ENCODE measurements around the gene RALGAPA2.

The RALGAPA2 gene

GRCh38 chr20:20366551-20366875, 345.9 kb downstream of the RALGAPA2 start:
- no peak overlapping the region for H3K4me2 ChIP-seq (ENCODE audit: low read length)
- H3K9ac ChIP-seq (ENCODE audit: low read length), result no peak overlapping the region
- no peaks in the 10 kb centered on the region for H4K20me1 ChIP-seq (ENCODE audit: insufficient read depth, low read length)
- no peak overlapping the region for H2AFZ ChIP-seq (ENCODE audit: low read length)
- TF ChIP-seq EZH2 (IDR thresholded peaks at IDR 0.05; ENCODE audit: borderline replicate concordance, low read length), result no peak
- no peak for TF ChIP-seq CTCF (IDR thresholded peaks at IDR 0.05; ENCODE audit: low read length)
- no peaks in the 10 kb centered on the region for H3K79me2 ChIP-seq (ENCODE audit: insufficient read depth, low read length)
- H3K4me3 ChIP-seq (ENCODE audit: low read depth, low read length, poor library complexity, severe bottlenecking), result no peak overlapping the region
- H3K27ac ChIP-seq (ENCODE audit: low read depth, low read length, poor library complexity, severe bottlenecking), result no peak overlapping the region
- no peaks in the 10 kb centered on the region for H3K9me2 ChIP-seq (ENCODE audit: low read depth, low read length)
- H3K36me3 ChIP-seq (ENCODE audit: insufficient read depth, low read length), result no peaks in the 10 kb centered on the region
- H3F3A ChIP-seq (ENCODE audit: insufficient read depth, low read length), result no peaks in the 10 kb centered on the region
- no peaks in the 10 kb centered on the region for H3K27me3 ChIP-seq (ENCODE audit: insufficient read depth, low read length)
- no peaks in the 10 kb centered on the region for H3K9me3 ChIP-seq (ENCODE audit: low read length)
- no peaks in the 10 kb centered on the region for H3K4me1 ChIP-seq (ENCODE audit: insufficient read depth, low read length, severe bottlenecking)

- Histone ChIP-seq H2AFZ (ENCODE audit: low read length) (no peak overlapping the region), H3K4me2 (ENCODE audit: low read length) (no peak overlapping the region), H3K9me3 (ENCODE audit: low read length) (no peaks in the 10 kb centered on the region), H3K27ac (ENCODE audit: low read depth, low read length, poor library complexity, severe bottlenecking) (no peak overlapping the region), H3K27me3 (ENCODE audit: insufficient read depth, low read length) (no peaks in the 10 kb centered on the region), H3K4me1 (ENCODE audit: insufficient read depth, low read length, severe bottlenecking) (no peaks in the 10 kb centered on the region), H3K36me3 (ENCODE audit: insufficient read depth, low read length) (no peaks in the 10 kb centered on the region), H3K4me3 (ENCODE audit: low read depth, low read length, poor library complexity, severe bottlenecking) (no peak overlapping the region), H3K79me2 (ENCODE audit: insufficient read depth, low read length) (no peaks in the 10 kb centered on the region), H3K9ac (ENCODE audit: low read length) (no peak overlapping the region), H3F3A (ENCODE audit: insufficient read depth, low read length) (no peaks in the 10 kb centered on the region), H4K20me1 (ENCODE audit: insufficient read depth, low read length) (no peaks in the 10 kb centered on the region), H3K9me2 (ENCODE audit: low read depth, low read length) (no peaks in the 10 kb centered on the region)
- TF ChIP-seq EZH2 (IDR thresholded peaks at IDR 0.05; ENCODE audit: borderline replicate concordance, low read length) (no peak), CTCF (IDR thresholded peaks at IDR 0.05; ENCODE audit: low read length) (no peak)
Measured at GRCh38 chr20:20365480-20366161, 346.8 kb downstream of the RALGAPA2 start.

- no peaks in the 10 kb centered on the region for H4K20me1 ChIP-seq (ENCODE audit: insufficient read depth, low read length)
Measured at GRCh38 chr20:20364593-20365479, 347.6 kb downstream of the RALGAPA2 start.

More at GRCh38 chr20:20364593-20365479, 347.6 kb downstream of the RALGAPA2 start:
- H3K27me3 ChIP-seq (ENCODE audit: insufficient read depth, low read length), result no peaks in the 10 kb centered on the region
- no peaks in the 10 kb centered on the region for H3F3A ChIP-seq (ENCODE audit: insufficient read depth, low read length)
- H3K4me3 ChIP-seq (ENCODE audit: low read depth, low read length, poor library complexity, severe bottlenecking), result no peak overlapping the region
- no peak overlapping the region for H3K4me2 ChIP-seq (ENCODE audit: low read length)
- no peaks in the 10 kb centered on the region for H3K4me1 ChIP-seq (ENCODE audit: insufficient read depth, low read length, severe bottlenecking)
- H2AFZ ChIP-seq (ENCODE audit: low read length), result no peak overlapping the region
- H3K27ac ChIP-seq (ENCODE audit: low read depth, low read length, poor library complexity, severe bottlenecking), result no peak overlapping the region
- no peak for TF ChIP-seq CTCF (IDR thresholded peaks at IDR 0.05; ENCODE audit: low read length)
- no peak for TF ChIP-seq EZH2 (IDR thresholded peaks at IDR 0.05; ENCODE audit: borderline replicate concordance, low read length)
- no peaks in the 10 kb centered on the region for H3K36me3 ChIP-seq (ENCODE audit: insufficient read depth, low read length)
- no peaks in the 10 kb centered on the region for H3K9me3 ChIP-seq (ENCODE audit: low read length)
- H3K9ac ChIP-seq (ENCODE audit: low read length), result no peak overlapping the region
- H3K79me2 ChIP-seq (ENCODE audit: insufficient read depth, low read length), result no peaks in the 10 kb centered on the region
- H3K9me2 ChIP-seq (ENCODE audit: low read depth, low read length), result no peaks in the 10 kb centered on the region

Data from OCI-LY1 (cell line).